Gastroesophageal sphincter (tissue), 4 donors: ENCODE measurements around the gene TMEM11. TPM values are rescaled to one million over a fixed set of nuclear protein-coding genes. Genes with fewer than 3 reads are reported as not detected.

ENCODE experiments used
- ATAC-seq: fragments of 150-250 bp; one replicate; pipeline ENCODE4 v1.9.1; 2016; ENCODE audit warnings: mild to moderate bottlenecking, moderate library complexity
- H3K27ac ChIP-seq, 4 donors: fragments of 200-600 bp; sonication (generic) in 3 of 4; 1 replicate in 3 of 4; 2 replicates in 1 of 4; pipeline ENCODE4 v1.5.1; 2016 to 2019
- H3K27me3 ChIP-seq: fragments of 200-600 bp; sonication (generic); one replicate; pipeline ENCODE4 v1.5.1; 2019
- H3K36me3 ChIP-seq, 2 donors: fragments of 200-600 bp; sonication (generic); one replicate each; pipeline ENCODE4 v1.5.1; 2019; ENCODE audit warnings: control low read depth in 1 of 2
- H3K4me1 ChIP-seq, 3 donors: fragments of 200-600 bp; sonication (generic); 1 replicate in 2 of 3; 2 replicates in 1 of 3; pipeline ENCODE4 v1.5.1; 2016 to 2019; ENCODE audit warnings: control low read depth in 2 of 3
- H3K4me3 ChIP-seq, 2 donors: fragments of 200-600 bp; sonication (generic); one replicate each; pipeline ENCODE4 v1.5.1; 2019; ENCODE audit warnings: mild to moderate bottlenecking in 1 of 2, moderate library complexity in 1 of 2
- H3K9me3 ChIP-seq, 3 donors: fragments of 200-600 bp; sonication (generic); one replicate each; pipeline ENCODE4 v1.5.1; 2017 to 2019; ENCODE audit warnings: control low read depth in 2 of 3
- EP300 ChIP-seq: sonication (generic); formaldehyde crosslinking; IDR thresholded peaks from one replicate; pipeline ENCODE4 v1.6.1; 2017; ENCODE audit warnings: antibody characterized with exemption, mild to moderate bottlenecking
- POLR2A ChIP-seq, 2 donors: fragments of 450-650 bp; IDR thresholded peaks; one replicate each; pipeline ENCODE4 v1.6.1; 2017; ENCODE audit warnings: antibody characterized with exemption in 2 of 2, mild to moderate bottlenecking in 2 of 2, moderate library complexity in 1 of 2
- POLR2AphosphoS5 ChIP-seq: sonication (generic); formaldehyde crosslinking; IDR thresholded peaks from one replicate; pipeline ENCODE4 v1.6.1; 2017; ENCODE audit warnings: antibody characterized with exemption
- WGBS, 2 donors: methylation state at CpG; one replicate each; pipeline ENCODE4 v1.1.5; 2018; ENCODE audit warnings: low coverage in 1 of 2; 5-methylcytosine and 5-hydroxymethylcytosine counted together
- total RNA-seq, 4 donors: library from RNA; depleted of rRNA; stranded (reverse); fragments of >200 nt; gene quantifications; one replicate each; pipeline ENCODE4 v1.1.0, GENCODE V29; 2016
- TF ChIP-seq, protein P1 (sequence below), 4 experiments: fragments of 200-600 bp in 2 of 4; fragments of 450-650 bp in 2 of 4; sonication (generic) in 1 of 4; IDR thresholded peaks; one replicate each; pipeline ENCODE4 v1.5.1; 2017 to 2019; ENCODE audit warnings: antibody characterized with exemption in 4 of 4, mild to moderate bottlenecking in 2 of 4, moderate library complexity in 2 of 4

Gene TMEM11
- total RNA-seq, 4 donors from 2014 or later, result 14.8 to 24.5 (median 22.1) TPM

DNA sequence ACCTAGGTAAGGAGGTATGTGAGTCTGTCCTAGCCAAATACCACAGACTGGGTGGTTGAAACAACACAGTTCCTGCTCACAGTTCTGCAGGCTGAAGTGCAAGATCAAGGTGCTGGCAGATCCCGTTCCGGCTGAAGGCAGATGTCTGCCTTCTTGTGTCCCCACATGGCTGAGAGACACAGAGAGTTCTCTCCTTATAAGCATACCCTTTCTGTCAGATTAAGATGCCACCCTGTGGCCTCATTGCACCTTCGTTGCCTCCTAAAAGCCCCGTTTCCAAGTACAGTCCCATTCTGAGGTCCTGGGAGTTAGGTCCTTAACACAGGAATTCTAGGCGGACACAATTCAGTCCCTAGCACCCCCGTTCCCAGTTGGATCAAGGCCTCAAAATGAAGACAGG is 9.1 kb upstream of the TMEM11 start:
- 93% methylated on average over 3 of the region's 6 CpGs; no CpG with 5 or more reads in 1 of the 2 donors for WGBS, 2 donors
- Histone ChIP-seq H3K36me3 (peaks cover 0 to 27% of the 10 kb centered on the region in 2 donors), H3K9me3 (peaks cover 0 to 7% (median 0%) of the 10 kb centered on the region in 3 donors), H3K4me1 (no peaks in the 10 kb centered on the region), H3K4me3 (no peak overlapping the region), H3K27ac (no peak overlapping the region), H3K27me3 (no peaks in the 10 kb centered on the region)
- TF ChIP-seq POLR2A (IDR thresholded peaks at IDR 0.05), result no peak
- TF ChIP-seq EP300, result no peak
- no peak for TF ChIP-seq POLR2AphosphoS5
- TF ChIP-seq, protein P1, sequence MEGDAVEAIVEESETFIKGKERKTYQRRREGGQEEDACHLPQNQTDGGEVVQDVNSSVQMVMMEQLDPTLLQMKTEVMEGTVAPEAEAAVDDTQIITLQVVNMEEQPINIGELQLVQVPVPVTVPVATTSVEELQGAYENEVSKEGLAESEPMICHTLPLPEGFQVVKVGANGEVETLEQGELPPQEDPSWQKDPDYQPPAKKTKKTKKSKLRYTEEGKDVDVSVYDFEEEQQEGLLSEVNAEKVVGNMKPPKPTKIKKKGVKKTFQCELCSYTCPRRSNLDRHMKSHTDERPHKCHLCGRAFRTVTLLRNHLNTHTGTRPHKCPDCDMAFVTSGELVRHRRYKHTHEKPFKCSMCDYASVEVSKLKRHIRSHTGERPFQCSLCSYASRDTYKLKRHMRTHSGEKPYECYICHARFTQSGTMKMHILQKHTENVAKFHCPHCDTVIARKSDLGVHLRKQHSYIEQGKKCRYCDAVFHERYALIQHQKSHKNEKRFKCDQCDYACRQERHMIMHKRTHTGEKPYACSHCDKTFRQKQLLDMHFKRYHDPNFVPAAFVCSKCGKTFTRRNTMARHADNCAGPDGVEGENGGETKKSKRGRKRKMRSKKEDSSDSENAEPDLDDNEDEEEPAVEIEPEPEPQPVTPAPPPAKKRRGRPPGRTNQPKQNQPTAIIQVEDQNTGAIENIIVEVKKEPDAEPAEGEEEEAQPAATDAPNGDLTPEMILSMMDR (IDR thresholded peaks at IDR 0.05), result no peak
- no peak for ATAC-seq

DNA sequence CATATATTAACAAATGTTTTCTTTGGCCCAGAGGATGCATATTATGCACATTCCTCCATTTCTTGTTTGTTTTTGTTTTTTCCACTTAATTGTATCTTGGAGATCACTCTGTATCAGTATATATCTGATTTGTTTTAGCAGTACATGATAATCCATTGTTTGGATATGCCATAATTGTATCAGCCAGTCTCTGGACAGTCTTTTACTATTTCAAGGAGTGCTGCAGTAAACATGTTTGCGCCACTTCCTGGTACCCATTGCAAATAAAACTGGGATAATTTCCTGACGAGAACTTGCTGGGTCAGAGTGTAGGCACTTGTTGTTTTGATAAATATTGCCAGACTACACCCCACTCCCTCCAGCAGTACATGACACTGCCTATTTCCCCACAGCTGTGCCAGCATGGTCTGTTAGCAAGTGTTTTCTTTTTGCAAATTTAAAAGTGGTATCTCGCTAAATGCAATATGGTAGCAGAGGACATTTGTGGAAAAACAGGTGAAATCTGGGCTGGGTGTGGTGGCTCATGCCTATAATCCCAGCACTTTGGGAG is 4.9 kb upstream of the TMEM11 start:
- no peak for ATAC-seq
- Histone ChIP-seq H3K27me3 (no peaks in the 10 kb centered on the region), H3K4me1 (peaks cover 0 to 21% (median 3%) of the 10 kb centered on the region in 3 donors), H3K36me3 (peaks cover 0 to 31% of the 10 kb centered on the region in 2 donors), H3K4me3 (no peak overlapping the region), H3K27ac (no peak overlapping the region), H3K9me3 (peaks cover 0 to 7% (median 0%) of the 10 kb centered on the region in 3 donors)
- no peak for TF ChIP-seq POLR2AphosphoS5
- TF ChIP-seq EP300, result no peak
- TF ChIP-seq, protein P1 (IDR thresholded peaks at IDR 0.05), result no peak
- TF ChIP-seq POLR2A (IDR thresholded peaks at IDR 0.05), result no peak
- WGBS, 2 donors, result 88 to 91% methylated on average over 3 of the region's 3 CpGs

DNA sequence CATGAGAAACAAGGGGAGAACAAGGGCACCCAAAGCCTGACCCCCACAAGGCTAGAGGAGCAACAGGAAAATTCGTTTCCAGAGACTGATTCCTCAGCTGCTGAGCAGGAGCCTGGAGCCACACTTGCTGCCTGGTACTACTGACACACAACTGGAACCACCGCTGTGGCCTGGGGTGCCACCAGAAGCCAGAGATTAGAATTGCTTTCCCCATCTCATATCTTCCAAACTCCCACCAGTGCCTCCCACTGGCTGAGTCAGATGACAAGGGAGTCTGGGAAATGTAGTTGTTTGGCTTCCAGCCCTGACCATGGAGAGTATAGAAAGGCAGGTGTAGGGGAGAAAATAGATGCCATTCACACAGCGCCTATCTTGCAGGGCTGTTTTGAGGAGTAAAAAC is 4.1 kb upstream of the TMEM11 start:
- Histone ChIP-seq H3K4me3 (no peak overlapping the region), H3K9me3 (peaks cover 0 to 7% (median 0%) of the 10 kb centered on the region in 3 donors), H3K36me3 (peaks cover 0 to 30% of the 10 kb centered on the region in 2 donors), H3K4me1 (peaks cover 0 to 26% (median 3%) of the 10 kb centered on the region in 3 donors), H3K27ac (no peak overlapping the region), H3K27me3 (no peaks in the 10 kb centered on the region)
- WGBS, 2 donors, result 78 to 88% methylated on average over 1 to 3 of the region's 3 CpGs
- no peak for TF ChIP-seq POLR2A (IDR thresholded peaks at IDR 0.05)
- no peak for TF ChIP-seq EP300
- no peak for TF ChIP-seq POLR2AphosphoS5
- TF ChIP-seq, protein P1 (IDR thresholded peaks at IDR 0.05), result no peak
- no peak for ATAC-seq

DNA sequence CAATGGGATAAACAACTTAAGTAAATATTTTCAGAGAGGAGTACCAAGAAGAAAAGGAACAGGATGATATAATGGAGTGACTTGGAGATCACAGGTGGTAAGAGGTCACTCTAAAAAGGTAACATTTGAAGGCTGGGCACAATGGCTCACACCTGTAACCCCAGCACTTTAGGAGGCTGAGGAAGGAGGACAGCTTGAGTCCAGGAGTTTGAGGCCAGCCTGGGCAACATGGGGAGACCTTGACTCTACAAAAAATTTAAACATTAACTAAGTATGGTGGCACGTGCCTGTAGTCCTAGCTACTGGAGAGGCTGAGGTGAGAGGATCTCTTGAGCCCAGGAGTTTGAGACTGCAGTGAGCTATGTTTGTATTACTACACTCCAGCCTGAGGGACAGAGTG is 3.4 kb upstream of the TMEM11 start:
- Histone ChIP-seq H3K4me1 (peaks cover 0 to 33% (median 8%) of the 10 kb centered on the region in 3 donors), H3K27ac (no peak overlapping the region), H3K27me3 (no peaks in the 10 kb centered on the region), H3K36me3 (peaks cover 0 to 22% of the 10 kb centered on the region in 2 donors), H3K4me3 (no peak overlapping the region), H3K9me3 (peaks cover 0 to 4% (median 0%) of the 10 kb centered on the region in 3 donors)
- 83 to 100% methylated on average over 1 of the region's 1 CpG for WGBS, 2 donors
- no peak for ATAC-seq
- TF ChIP-seq POLR2A (IDR thresholded peaks at IDR 0.05) (no peak), POLR2AphosphoS5 (no peak), EP300 (no peak)
- TF ChIP-seq, protein P1 (IDR thresholded peaks at IDR 0.05), result no peak

DNA sequence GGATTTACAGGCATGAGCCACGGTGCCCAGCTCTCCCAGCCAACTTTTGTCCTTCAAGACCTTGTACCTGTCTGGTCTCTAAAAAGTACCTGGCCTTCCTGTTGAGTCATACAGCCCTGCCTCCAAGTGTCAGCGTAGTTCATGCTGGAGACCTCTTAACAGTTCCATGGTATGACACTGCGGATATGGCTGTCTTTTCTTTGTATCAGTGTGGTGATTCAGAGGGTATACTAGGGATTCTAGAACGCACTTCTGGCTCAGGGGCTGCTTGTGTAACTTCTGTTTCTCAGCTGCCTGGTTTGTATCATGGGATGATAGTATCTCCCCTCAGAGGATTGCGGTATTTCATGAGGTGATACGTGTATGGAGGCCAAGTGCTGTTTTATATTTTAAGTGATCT is 2.0 kb upstream of the TMEM11 start:
- Histone ChIP-seq H3K27ac (peak overlapping the region in 1 of 4 donors; percentile 95), H3K9me3 (no peaks in the 10 kb centered on the region), H3K4me3 (no peak overlapping the region), H3K4me1 (peaks cover 0 to 48% (median 18%) of the 10 kb centered on the region in 3 donors), H3K27me3 (no peaks in the 10 kb centered on the region), H3K36me3 (peaks cover 0 to 9% of the 10 kb centered on the region in 2 donors)
- no peak for ATAC-seq
- 77 to 88% methylated on average over 6 of the region's 6 CpGs for WGBS, 2 donors
- TF ChIP-seq, protein P1 (IDR thresholded peaks at IDR 0.05), result no peak
- TF ChIP-seq POLR2A (IDR thresholded peaks at IDR 0.05), result no peak
- TF ChIP-seq POLR2AphosphoS5, result no peak
- no peak for TF ChIP-seq EP300
